Measurements from ENCODE around the gene PSME2.

The PSME2 gene

GRCh38 chr14:24093901-24094840, 52.2 kb downstream of the PSME2 start, which contains the start of gene PCK2:
TSS of gene PCK2 (plus strand) at chr14:24094311. CDS start at chr14:24094406, 95 bp downstream.
- ATAC-seq (peak; percentile 83), DNase-seq (peak; percentile 92)
